ENCODE measurements around the gene SYNC. TPM values are rescaled to one million over a fixed set of nuclear protein-coding genes. Genes with fewer than 3 reads are reported as not detected.

Gene SYNC
- total and polyA plus RNA-seq, 2 experiments from 2014 or later = not detected

- TF ChIP-seq CREB1 (CRISPR knock-in tag; IDR thresholded peaks at IDR 0.05; ENCODE audit: low read depth) (no peak), ETS1 (IDR thresholded peaks at IDR 0.05) (no peak), JUNB (IDR thresholded peaks at IDR 0.05; ENCODE audit: unreplicated experiment) (no peak), ZNF331 (CRISPR knock-in tag; IDR thresholded peaks at IDR 0.05; ENCODE audit: low read depth) (no peak), EZH2 (IDR thresholded peaks at IDR 0.05; ENCODE audit: low read depth, unreplicated experiment) (no peak)
Measured at GRCh38 chr1:32703479-32704291, 1.1 kb upstream of the SYNC start (continued).

GRCh38 chr1:32701951-32702598, 495 bp downstream of the SYNC start:
- peak; percentile 18 for ATAC-seq
- Mint-ChIP-seq H3K9me3 (no peaks in the 10 kb centered on the region), H3K4me3 (peak overlapping the region; percentile 63), H3K36me3 (ENCODE audit: low read depth) (no peaks in the 10 kb centered on the region; the same call in 2 of the 3 replicates), H3K27me3 (ENCODE audit: insufficient read depth, low read depth, poor library complexity) (peaks cover 34% of the 10 kb centered on the region), H3K4me1 (peaks cover 12% of the 10 kb centered on the region), H3K27ac (no peak overlapping the region)
- Histone ChIP-seq H3K79me2 (replicated peaks; ENCODE audit: insufficient read depth) (no peaks in the 10 kb centered on the region), H4K20me1 (replicated peaks; ENCODE audit: insufficient read depth) (no peaks in the 10 kb centered on the region; the same call in none of the 2 replicates), H3K36me3 (ENCODE audit: insufficient read depth) (no peaks in the 10 kb centered on the region), H3K27me3 (ENCODE audit: insufficient read depth) (peaks cover 39% of the 10 kb centered on the region), H3K4me2 (peak overlapping the region; percentile 97), H3K4me3 (peak overlapping the region; percentile 75), H3K27ac (ENCODE audit: low read depth) (no peak overlapping the region), H3K4me1 (ENCODE audit: insufficient read depth) (peaks cover 9% of the 10 kb centered on the region), H3K9me2 (ENCODE audit: insufficient read depth) (no peaks in the 10 kb centered on the region), H3F3A (replicated peaks; ENCODE audit: low read depth) (peaks cover 11% of the 10 kb centered on the region; the same call in 1 of the 2 replicates), H2AFZ (peak overlapping the region; percentile 83)
- DNase-seq (ENCODE audit: low spot score) = peak; percentile 48
- TF ChIP-seq CREB1 (CRISPR knock-in tag; IDR thresholded peaks at IDR 0.05; ENCODE audit: low read depth) (no peak), ZNF331 (CRISPR knock-in tag; IDR thresholded peaks at IDR 0.05; ENCODE audit: low read depth) (no peak), JUNB (IDR thresholded peaks at IDR 0.05; ENCODE audit: unreplicated experiment) (no peak), NANOG (IDR thresholded peaks at IDR 0.05; ENCODE audit: borderline replicate concordance) (no peak), EZH2phosphoT487 (IDR thresholded peaks at IDR 0.05; ENCODE audit: unreplicated experiment) (no peak), ZNF462 (CRISPR knock-in tag; IDR thresholded peaks at IDR 0.05) (no peak), ETS1 (IDR thresholded peaks at IDR 0.05) (no peak), EZH2 (IDR thresholded peaks at IDR 0.05; ENCODE audit: low read depth, unreplicated experiment) (no peak), CTCF (conservative IDR thresholded peaks at IDR 0.05; ENCODE audit: low read depth in 2 of 2) (no peak), POLR2AphosphoS5 (IDR thresholded peaks at IDR 0.05; ENCODE audit: low read depth) (no peak)
